ENCODE results near the gene FOXA3. TPM values are rescaled to one million over a fixed set of nuclear protein-coding genes. Genes with fewer than 3 reads are reported as not detected.

The FOXA3 gene
- polyA plus RNA-seq, 1 donor (not counting 4 experiments of a cell fraction or from before 2014, with no cell fraction given): not detected

DNA sequence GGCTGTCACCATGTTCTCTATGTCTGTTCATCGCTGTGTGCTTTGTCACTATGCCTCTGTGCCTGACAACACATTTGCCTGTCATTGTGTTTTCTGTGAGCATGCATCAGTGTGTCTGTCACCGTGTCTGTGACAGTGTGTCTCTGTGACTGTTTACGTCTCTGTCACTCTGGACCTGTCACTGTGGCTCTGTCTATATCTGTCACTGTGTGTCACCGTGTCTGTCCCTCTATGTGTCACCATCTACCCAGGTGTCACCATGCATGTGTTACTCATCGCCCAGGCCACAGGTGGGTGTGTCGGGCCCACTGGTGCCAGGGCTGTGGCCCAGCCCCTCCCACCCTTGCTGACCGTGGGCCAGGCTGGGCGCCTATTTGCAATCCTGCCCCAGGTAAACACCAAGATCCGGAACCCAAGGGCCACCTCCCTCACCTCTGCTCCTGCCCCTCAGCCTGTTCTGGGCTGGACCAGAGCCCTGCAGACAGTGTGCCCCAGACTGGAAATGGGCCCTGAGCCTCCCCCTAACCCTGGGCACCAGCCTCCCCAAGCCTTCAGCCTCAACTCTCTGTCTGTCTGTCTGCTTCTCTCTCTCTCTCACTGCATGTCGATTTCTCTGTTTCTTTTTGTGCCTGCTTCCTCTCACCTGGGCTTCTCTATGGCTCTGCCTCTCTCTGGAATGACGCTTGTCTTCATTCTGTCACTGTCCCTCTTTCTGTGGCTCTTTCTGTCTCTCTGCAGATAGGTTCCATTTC, 14.1 kb downstream of the FOXA3 start:
- no peaks in the 10 kb centered on the region for H3K9me1 ChIP-seq (ENCODE audit: control insufficient read depth, extremely low read depth, insufficient read depth, low read length)
- dilution Hi-C loops (cut with MboI; ENCODE audit: extremely low pct_ligation_motif_present, low sequenced_read_pairs): no loop called here
- no peak for FAIRE-seq
- H3K27ac ChIP-seq (ENCODE audit: control insufficient read depth, insufficient read depth, low read length): no peak overlapping the region
- no peak overlapping the region for H3K9ac ChIP-seq (ENCODE audit: control insufficient read depth, extremely low read depth, insufficient read depth, low read length)
- H3K4me2 ChIP-seq (ENCODE audit: control insufficient read depth, extremely low read depth, insufficient read depth, low read depth, low read length): no peak overlapping the region
- H3K4me1 ChIP-seq (ENCODE audit: control insufficient read depth, extremely low read depth, insufficient read depth, low read length): peaks cover 7% of the 10 kb centered on the region
- H3K4me3 ChIP-seq (ENCODE audit: control insufficient read depth in 2 of 3, extremely low read depth in 1 of 3, insufficient read depth in 2 of 3, low read depth in 1 of 3, low read length in 3 of 3): no peak overlapping the region
- no peak for DNase-seq (ENCODE audit: low read depth, low spot score)
- no peaks in the 10 kb centered on the region for H3K9me3 ChIP-seq (ENCODE audit: control insufficient read depth, low read depth, low read length)
- no peaks in the 10 kb centered on the region for H3K36me3 ChIP-seq (ENCODE audit: control insufficient read depth in 2 of 2, extremely low read depth in 1 of 2, insufficient read depth in 2 of 2, low read length in 2 of 2)
- peaks cover 23% of the 10 kb centered on the region for H3K27me3 ChIP-seq (ENCODE audit: control insufficient read depth, extremely low read depth, insufficient read depth, low read length)
- H2AFZ ChIP-seq (ENCODE audit: control insufficient read depth, low read length): no peak overlapping the region
- H4K20me1 ChIP-seq (ENCODE audit: control insufficient read depth, extremely low read depth, insufficient read depth, low read length): no peaks in the 10 kb centered on the region
- no peaks in the 10 kb centered on the region for H3K79me2 ChIP-seq (ENCODE audit: control insufficient read depth, insufficient read depth, low read length)
- TF ChIP-seq EZH2 (IDR thresholded peaks at IDR 0.05; ENCODE audit: low read length): no peak
- TF ChIP-seq CTCF (optimal IDR thresholded peaks at IDR 0.05 in 1 of 3, IDR thresholded peaks at IDR 0.05 in 1 of 3, conservative IDR thresholded peaks at IDR 0.05 in 1 of 3; ENCODE audit: extremely low read depth in 1 of 3, insufficient read depth in 2 of 3, low read length in 3 of 3): no peak

GRCh38 chr19:45879055-45879454, 14.9 kb downstream of the FOXA3 start:
- FAIRE-seq: no peak
- peaks cover 8% of the 10 kb centered on the region for H3K4me1 ChIP-seq (ENCODE audit: control insufficient read depth, extremely low read depth, insufficient read depth, low read length)
- H3K9ac ChIP-seq (ENCODE audit: control insufficient read depth, extremely low read depth, insufficient read depth, low read length): no peak overlapping the region
- no peaks in the 10 kb centered on the region for H4K20me1 ChIP-seq (ENCODE audit: control insufficient read depth, extremely low read depth, insufficient read depth, low read length)
- no peaks in the 10 kb centered on the region for H3K9me3 ChIP-seq (ENCODE audit: control insufficient read depth, low read depth, low read length)
- H3K4me3 ChIP-seq (ENCODE audit: control insufficient read depth in 2 of 3, extremely low read depth in 1 of 3, insufficient read depth in 2 of 3, low read depth in 1 of 3, low read length in 3 of 3): no peak overlapping the region
- no peak for DNase-seq (ENCODE audit: low read depth, low spot score)
- H3K9me1 ChIP-seq (ENCODE audit: control insufficient read depth, extremely low read depth, insufficient read depth, low read length): no peaks in the 10 kb centered on the region
- peaks cover 23% of the 10 kb centered on the region for H3K27me3 ChIP-seq (ENCODE audit: control insufficient read depth, extremely low read depth, insufficient read depth, low read length)
- no peak overlapping the region for H3K27ac ChIP-seq (ENCODE audit: control insufficient read depth, insufficient read depth, low read length)
- no peak overlapping the region for H2AFZ ChIP-seq (ENCODE audit: control insufficient read depth, low read length)
- no peaks in the 10 kb centered on the region for H3K36me3 ChIP-seq (ENCODE audit: control insufficient read depth in 2 of 2, extremely low read depth in 1 of 2, insufficient read depth in 2 of 2, low read length in 2 of 2)
- no peaks in the 10 kb centered on the region for H3K79me2 ChIP-seq (ENCODE audit: control insufficient read depth, insufficient read depth, low read length)
- dilution Hi-C loops (cut with MboI; ENCODE audit: extremely low pct_ligation_motif_present, low sequenced_read_pairs): no loop called here
- TF ChIP-seq EZH2 (IDR thresholded peaks at IDR 0.05; ENCODE audit: low read length) (no peak), CTCF (optimal IDR thresholded peaks at IDR 0.05 in 1 of 3, IDR thresholded peaks at IDR 0.05 in 1 of 3, conservative IDR thresholded peaks at IDR 0.05 in 1 of 3; ENCODE audit: extremely low read depth in 1 of 3, insufficient read depth in 2 of 3, low read length in 3 of 3) (no peak)
- no peak overlapping the region for H3K4me2 ChIP-seq (ENCODE audit: control insufficient read depth, extremely low read depth, insufficient read depth, low read depth, low read length)

Data from keratinocyte (primary cell).